ENCODE data around the gene MSN.

MSN gene

GRCh38 chrX:65695849-65696449 is 28.5 kb downstream of the MSN start:
- Histone ChIP-seq H2BK15ac (ENCODE audit: low read length) (no peak overlapping the region), H4K91ac (ENCODE audit: low read depth, low read length, poor library complexity) (no peak overlapping the region), H2AFZ (ENCODE audit: low read length) (no peak overlapping the region), H3K9me3 (replicated peaks in 1 of 2; ENCODE audit: control insufficient read depth in 2 of 2, insufficient read depth in 1 of 2, low read depth in 1 of 2, low read length in 2 of 2) (no peaks in the 10 kb centered on the region), H2BK5ac (ENCODE audit: low read length) (no peak overlapping the region), H3K14ac (ENCODE audit: low read length) (no peak overlapping the region), H3K27me3 (ENCODE audit: control insufficient read depth in 3 of 3, insufficient read depth in 3 of 3, low read depth in 1 of 3, low read length in 3 of 3) (no peaks in the 10 kb centered on the region), H4K8ac (ENCODE audit: low read depth, low read length) (no peak overlapping the region), H2BK12ac (ENCODE audit: low read length) (no peak overlapping the region), H2BK120ac (ENCODE audit: low read depth, low read length) (no peak overlapping the region), H3K4me3 (ENCODE audit: low read length in 2 of 2) (no peak overlapping the region), H3K4me1 (ENCODE audit: control insufficient read depth in 2 of 2, insufficient read depth in 1 of 2, low read depth in 1 of 2, low read length in 2 of 2) (peaks cover 1 to 5% of the 10 kb centered on the region in 2 donors), H3K79me1 (ENCODE audit: low read depth, low read length) (no peaks in the 10 kb centered on the region), H3K18ac (ENCODE audit: low read length) (no peak overlapping the region), H3K27ac (replicated peaks; ENCODE audit: low read length) (no peak overlapping the region), H3K36me3 (replicated peaks in 1 of 2; ENCODE audit: control insufficient read depth in 2 of 2, insufficient read depth in 2 of 2, low read length in 2 of 2) (no peaks in the 10 kb centered on the region), H3K4ac (ENCODE audit: low read length) (no peak overlapping the region), H2AK5ac (ENCODE audit: low read depth, low read length) (no peak overlapping the region), H3K23ac (ENCODE audit: low read depth, low read length, poor library complexity) (no peak overlapping the region), H3K9ac (ENCODE audit: low read depth, low read length, poor library complexity) (no peak overlapping the region), H3K4me2 (ENCODE audit: insufficient read depth, low read length, poor library complexity, severe bottlenecking) (no peak overlapping the region)
- WGBS, 2 donors (ENCODE audit: extremely low coverage in 2 of 2, insufficient read length in 2 of 2, insufficient replicate concordance in 1 of 2), result no CpG with 5 or more reads among the region's 3 CpGs
- DNase-seq (ENCODE audit: low spot score), result no peak

GRCh38 chrX:65696613-65697012 is 29.2 kb downstream of the MSN start:
- WGBS, 2 donors (ENCODE audit: extremely low coverage in 2 of 2, insufficient read length in 2 of 2, insufficient replicate concordance in 1 of 2), result no CpG with 5 or more reads among the region's 3 CpGs
- Histone ChIP-seq H3K27ac (replicated peaks; ENCODE audit: low read length) (no peak overlapping the region), H3K27me3 (ENCODE audit: control insufficient read depth in 3 of 3, insufficient read depth in 3 of 3, low read depth in 1 of 3, low read length in 3 of 3) (no peaks in the 10 kb centered on the region), H2BK5ac (ENCODE audit: low read length) (no peak overlapping the region), H4K91ac (ENCODE audit: low read depth, low read length, poor library complexity) (no peak overlapping the region), H2AK5ac (ENCODE audit: low read depth, low read length) (no peak overlapping the region), H3K4me2 (ENCODE audit: insufficient read depth, low read length, poor library complexity, severe bottlenecking) (no peak overlapping the region), H2AFZ (ENCODE audit: low read length) (no peak overlapping the region), H4K8ac (ENCODE audit: low read depth, low read length) (no peak overlapping the region), H3K79me1 (ENCODE audit: low read depth, low read length) (no peaks in the 10 kb centered on the region), H2BK120ac (ENCODE audit: low read depth, low read length) (no peak overlapping the region), H3K18ac (ENCODE audit: low read length) (no peak overlapping the region), H3K9ac (ENCODE audit: low read depth, low read length, poor library complexity) (no peak overlapping the region), H3K9me3 (replicated peaks in 1 of 2; ENCODE audit: control insufficient read depth in 2 of 2, insufficient read depth in 1 of 2, low read depth in 1 of 2, low read length in 2 of 2) (no peaks in the 10 kb centered on the region), H3K4me3 (ENCODE audit: low read length in 2 of 2) (no peak overlapping the region), H3K4ac (ENCODE audit: low read length) (no peak overlapping the region), H2BK15ac (ENCODE audit: low read length) (no peak overlapping the region), H3K4me1 (ENCODE audit: control insufficient read depth in 2 of 2, insufficient read depth in 1 of 2, low read depth in 1 of 2, low read length in 2 of 2) (peaks cover 1 to 5% of the 10 kb centered on the region in 2 donors), H3K23ac (ENCODE audit: low read depth, low read length, poor library complexity) (no peak overlapping the region), H3K36me3 (replicated peaks in 1 of 2; ENCODE audit: control insufficient read depth in 2 of 2, insufficient read depth in 2 of 2, low read length in 2 of 2) (peaks cover 0 to 1% of the 10 kb centered on the region in 2 donors), H3K14ac (ENCODE audit: low read length) (no peak overlapping the region), H2BK12ac (ENCODE audit: low read length) (no peak overlapping the region)
- DNase-seq (ENCODE audit: low spot score), result no peak

- no peak overlapping the region for H3K14ac ChIP-seq (ENCODE audit: low read length)
- H3K4ac ChIP-seq (ENCODE audit: low read length), result no peak overlapping the region
- peaks cover 0 to 3% of the 10 kb centered on the region in 2 donors for H3K36me3 ChIP-seq (replicated peaks in 1 of 2; ENCODE audit: control insufficient read depth in 2 of 2, insufficient read depth in 2 of 2, low read length in 2 of 2)
- peaks cover 1 to 5% of the 10 kb centered on the region in 2 donors for H3K4me1 ChIP-seq (ENCODE audit: control insufficient read depth in 2 of 2, insufficient read depth in 1 of 2, low read depth in 1 of 2, low read length in 2 of 2)
- no peak overlapping the region for H2BK5ac ChIP-seq (ENCODE audit: low read length)
- no peak overlapping the region for H2AFZ ChIP-seq (ENCODE audit: low read length)
- WGBS, 2 donors (ENCODE audit: extremely low coverage in 2 of 2, insufficient read length in 2 of 2, insufficient replicate concordance in 1 of 2), result no CpG with 5 or more reads among the region's 2 CpGs
- no peaks in the 10 kb centered on the region for H3K27me3 ChIP-seq (ENCODE audit: control insufficient read depth in 3 of 3, insufficient read depth in 3 of 3, low read depth in 1 of 3, low read length in 3 of 3)
- H3K23ac ChIP-seq (ENCODE audit: low read depth, low read length, poor library complexity), result no peak overlapping the region
- H4K8ac ChIP-seq (ENCODE audit: low read depth, low read length), result no peak overlapping the region
- no peak overlapping the region for H2BK12ac ChIP-seq (ENCODE audit: low read length)
- H3K9ac ChIP-seq (ENCODE audit: low read depth, low read length, poor library complexity), result no peak overlapping the region
- no peaks in the 10 kb centered on the region for H3K9me3 ChIP-seq (replicated peaks in 1 of 2; ENCODE audit: control insufficient read depth in 2 of 2, insufficient read depth in 1 of 2, low read depth in 1 of 2, low read length in 2 of 2)
- no peaks in the 10 kb centered on the region for H3K79me1 ChIP-seq (ENCODE audit: low read depth, low read length)
- DNase-seq (ENCODE audit: low spot score), result no peak
- H3K18ac ChIP-seq (ENCODE audit: low read length), result no peak overlapping the region
- H4K91ac ChIP-seq (ENCODE audit: low read depth, low read length, poor library complexity), result no peak overlapping the region
- no peak overlapping the region for H2BK15ac ChIP-seq (ENCODE audit: low read length)
- H2BK120ac ChIP-seq (ENCODE audit: low read depth, low read length), result no peak overlapping the region
- H2AK5ac ChIP-seq (ENCODE audit: low read depth, low read length), result no peak overlapping the region
- H3K27ac ChIP-seq (replicated peaks; ENCODE audit: low read length), result no peak overlapping the region
- H3K4me2 ChIP-seq (ENCODE audit: insufficient read depth, low read length, poor library complexity, severe bottlenecking), result no peak overlapping the region
- no peak overlapping the region for H3K4me3 ChIP-seq (ENCODE audit: low read length in 2 of 2)
These were observed 29.8 kb downstream of the MSN start for GRCh38 chrX:65697211-65697641.

- Histone ChIP-seq H3K23ac (ENCODE audit: low read depth, low read length, poor library complexity) (no peak overlapping the region), H2BK120ac (ENCODE audit: low read depth, low read length) (no peak overlapping the region), H2BK12ac (ENCODE audit: low read length) (no peak overlapping the region), H4K8ac (ENCODE audit: low read depth, low read length) (no peak overlapping the region), H3K36me3 (replicated peaks in 1 of 2; ENCODE audit: control insufficient read depth in 2 of 2, insufficient read depth in 2 of 2, low read length in 2 of 2) (peaks cover 0 to 3% of the 10 kb centered on the region in 2 donors), H3K27me3 (ENCODE audit: control insufficient read depth in 3 of 3, insufficient read depth in 3 of 3, low read depth in 1 of 3, low read length in 3 of 3) (no peaks in the 10 kb centered on the region), H3K14ac (ENCODE audit: low read length) (no peak overlapping the region), H3K4me1 (ENCODE audit: control insufficient read depth in 2 of 2, insufficient read depth in 1 of 2, low read depth in 1 of 2, low read length in 2 of 2) (peaks cover 1 to 5% of the 10 kb centered on the region in 2 donors), H3K79me1 (ENCODE audit: low read depth, low read length) (no peaks in the 10 kb centered on the region), H2BK5ac (ENCODE audit: low read length) (no peak overlapping the region), H3K4me3 (ENCODE audit: low read length in 2 of 2) (no peak overlapping the region), H3K9me3 (replicated peaks in 1 of 2; ENCODE audit: control insufficient read depth in 2 of 2, insufficient read depth in 1 of 2, low read depth in 1 of 2, low read length in 2 of 2) (no peaks in the 10 kb centered on the region), H4K91ac (ENCODE audit: low read depth, low read length, poor library complexity) (no peak overlapping the region), H2BK15ac (ENCODE audit: low read length) (no peak overlapping the region), H3K27ac (replicated peaks; ENCODE audit: low read length) (no peak overlapping the region), H2AFZ (ENCODE audit: low read length) (no peak overlapping the region), H3K18ac (ENCODE audit: low read length) (no peak overlapping the region), H2AK5ac (ENCODE audit: low read depth, low read length) (no peak overlapping the region), H3K4me2 (ENCODE audit: insufficient read depth, low read length, poor library complexity, severe bottlenecking) (no peak overlapping the region), H3K4ac (ENCODE audit: low read length) (no peak overlapping the region), H3K9ac (ENCODE audit: low read depth, low read length, poor library complexity) (no peak overlapping the region)
- WGBS, 2 donors (ENCODE audit: extremely low coverage in 2 of 2, insufficient read length in 2 of 2, insufficient replicate concordance in 1 of 2), result no CpG with 5 or more reads among the region's 6 CpGs
- DNase-seq (ENCODE audit: low spot score), result no peak
These were observed 30.7 kb downstream of the MSN start for GRCh38 chrX:65697915-65698796.

All from neuronal stem cell (in vitro differentiated cells).